EL (cell line): ENCODE data around the gene FGF12.

Experiments
- DNase-seq: peaks from one replicate; pipeline ENCODE4 v3.0.0-alpha.2; 2016

Gene FGF12

GRCh38 chr3:192684151-192684550 is 43.2 kb downstream of the FGF12 start:
- DNase-seq: no peak

- no peak for DNase-seq
Observed at GRCh38 chr3:192675958-192676649, 51.2 kb downstream of the FGF12 start.

- DNase-seq: no peak
Observed at GRCh38 chr3:192655628-192656027, 71.7 kb downstream of the FGF12 start.

GRCh38 chr3:192655040-192655439 is 72.3 kb downstream of the FGF12 start:
- no peak for DNase-seq

- no peak for DNase-seq
Observed at GRCh38 chr3:192653862-192654261, 73.5 kb downstream of the FGF12 start.

GRCh38 chr3:192652727-192653126 is 74.6 kb downstream of the FGF12 start:
- DNase-seq: no peak

GRCh38 chr3:192651836-192652512 is 75.4 kb downstream of the FGF12 start:
- DNase-seq: no peak

- DNase-seq: no peak
Observed at GRCh38 chr3:192645437-192645836, 81.9 kb downstream of the FGF12 start.

- DNase-seq: no peak
Observed at GRCh38 chr3:192642651-192643050, 84.7 kb downstream of the FGF12 start.

GRCh38 chr3:192641919-192642318 is 85.4 kb downstream of the FGF12 start:
- DNase-seq: no peak

- DNase-seq: no peak
Observed at GRCh38 chr3:192639987-192640386, 87.4 kb downstream of the FGF12 start.

- DNase-seq: no peak
Observed at GRCh38 chr3:192637803-192638202, 89.5 kb downstream of the FGF12 start.

- DNase-seq: no peak
Observed at GRCh38 chr3:192636517-192637444, 90.6 kb downstream of the FGF12 start.

GRCh38 chr3:192629429-192629828 is 97.9 kb downstream of the FGF12 start:
- no peak for DNase-seq

GRCh38 chr3:192621909-192622308 is 105.4 kb downstream of the FGF12 start:
- DNase-seq: no peak

GRCh38 chr3:192620275-192620674 is 107.1 kb downstream of the FGF12 start:
- DNase-seq: no peak

- no peak for DNase-seq
Observed at GRCh38 chr3:192611411-192611810, 115.9 kb downstream of the FGF12 start.

GRCh38 chr3:192608726-192609600 is 118.4 kb downstream of the FGF12 start:
- no peak for DNase-seq

- no peak for DNase-seq
Observed at GRCh38 chr3:192607798-192608197, 119.5 kb downstream of the FGF12 start.

- DNase-seq: no peak
Observed at GRCh38 chr3:192597913-192598312, 129.4 kb downstream of the FGF12 start.

- no peak for DNase-seq
Observed at GRCh38 chr3:192597506-192597905, 129.8 kb downstream of the FGF12 start.

GRCh38 chr3:192578729-192579128 is 148.6 kb downstream of the FGF12 start:
- DNase-seq: no peak

GRCh38 chr3:192577811-192578210 is 149.5 kb downstream of the FGF12 start:
- DNase-seq: no peak
